OCI-LY1 (cell line): Measurements from ENCODE around the gene SEMA5A.

Experiments
- H2AFZ ChIP-seq: fragments of 200-600 bp; sonication (generic), shearing (Covaris generic); 2 replicates; pipeline ENCODE4 v1.6.0; 2014; ENCODE audit warnings: antibody characterized with exemption, mild to moderate bottlenecking, low read length
- H3F3A ChIP-seq: fragments of 200-600 bp; sonication (generic), shearing (Covaris generic); 2 replicates; pipeline ENCODE4 v1.6.0; 2014; ENCODE audit warnings: mild to moderate bottlenecking, antibody characterized with exemption, low read length, moderate library complexity; ENCODE audit not compliant: insufficient read depth
- H3K27ac ChIP-seq: fragments of 200-600 bp; sonication (generic); 2 replicates; pipeline ENCODE4 v1.5.1; 2014; ENCODE audit warnings: low read length, mixed run types, mild to moderate bottlenecking, low read depth; ENCODE audit not compliant: poor library complexity, severe bottlenecking
- H3K27me3 ChIP-seq: fragments of 200-600 bp; sonication (generic); 2 replicates; pipeline ENCODE4 v1.6.0; 2014; ENCODE audit warnings: antibody characterized with exemption, mild to moderate bottlenecking, low read length, moderate library complexity; ENCODE audit not compliant: insufficient read depth
- H3K36me3 ChIP-seq: fragments of 200-600 bp; sonication (generic); 2 replicates; pipeline ENCODE4 v1.6.1; 2014; ENCODE audit warnings: mild to moderate bottlenecking, antibody characterized with exemption, low read length, moderate library complexity, mixed read lengths; ENCODE audit not compliant: insufficient read depth
- H3K4me1 ChIP-seq: fragments of 200-600 bp; sonication (generic); 2 replicates; pipeline ENCODE4 v1.5.1; 2014; ENCODE audit warnings: mild to moderate bottlenecking, low read length, moderate library complexity; ENCODE audit not compliant: insufficient read depth, severe bottlenecking
- H3K4me2 ChIP-seq: fragments of 200-600 bp; sonication (generic), shearing (Covaris generic); 2 replicates; pipeline ENCODE4 v1.6.1; 2014; ENCODE audit warnings: low read length
- H3K4me3 ChIP-seq: fragments of 200-600 bp; sonication (generic); 2 replicates; pipeline ENCODE4 v1.5.1; 2014; ENCODE audit warnings: low read length, low read depth, mild to moderate bottlenecking, mixed read lengths; ENCODE audit not compliant: poor library complexity, severe bottlenecking
- H3K79me2 ChIP-seq: fragments of 200-600 bp; shearing (Covaris generic); 2 replicates; pipeline ENCODE4 v1.6.1; 2016; ENCODE audit warnings: mixed run types, low read length, mixed read lengths; ENCODE audit not compliant: insufficient read depth
- H3K9ac ChIP-seq: fragments of 200-600 bp; sonication (generic), shearing (Covaris generic); 2 replicates; pipeline ENCODE4 v1.6.1; 2014; ENCODE audit warnings: mild to moderate bottlenecking, low read length, mixed read lengths
- H3K9me2 ChIP-seq: fragments of 200-600 bp; sonication (generic), shearing (Covaris generic); 2 replicates; pipeline ENCODE4 v1.6.1; 2014; ENCODE audit warnings: low read depth, mild to moderate bottlenecking, low read length, mixed read lengths
- H3K9me3 ChIP-seq: fragments of 200-600 bp; shearing (Covaris generic); 2 replicates; pipeline ENCODE4 v1.6.1; 2014; ENCODE audit warnings: low read length, mixed read lengths
- H4K20me1 ChIP-seq: fragments of 200-600 bp; sonication (generic), shearing (Covaris generic); 2 replicates; pipeline ENCODE4 v1.6.0; 2016; ENCODE audit warnings: mild to moderate bottlenecking, low read length; ENCODE audit not compliant: insufficient read depth
- EZH2 ChIP-seq: fragments of 200-600 bp; sonication (generic), shearing (Covaris generic); IDR thresholded peaks from 2 replicates; pipeline ENCODE4 v1.8.0; 2017; ENCODE audit warnings: borderline replicate concordance, mixed run types, mild to moderate bottlenecking, antibody characterized with exemption, low read length, moderate library complexity, mixed read lengths
- TF ChIP-seq, protein P1 (sequence below): fragments of 200-600 bp; sonication (generic), shearing (Covaris generic); IDR thresholded peaks from 2 replicates; pipeline ENCODE4 v1.5.1; 2017; ENCODE audit warnings: mild to moderate bottlenecking, antibody characterized with exemption, low read length, moderate library complexity, mixed read lengths

Gene SEMA5A

DNA sequence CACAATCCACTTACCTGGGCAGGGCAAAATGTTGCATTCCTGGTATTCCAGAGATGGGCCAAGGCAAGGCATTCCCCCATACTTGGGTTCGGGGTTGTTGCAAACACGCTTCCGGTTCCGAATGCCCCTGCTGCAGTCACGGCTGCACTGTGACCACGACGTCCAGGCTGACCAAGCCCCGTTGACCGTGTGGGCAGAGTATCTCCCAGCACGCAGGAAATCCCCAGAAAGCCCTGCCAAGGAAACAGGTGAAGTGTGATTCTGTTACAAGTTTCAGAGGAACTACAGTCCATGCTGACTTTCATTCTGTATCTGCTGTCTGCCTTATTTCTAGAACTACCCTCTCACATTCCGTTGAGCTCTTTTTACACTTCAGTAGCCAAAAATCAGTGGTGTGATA, 483.0 kb downstream of the SEMA5A start:
- Histone ChIP-seq H3K79me2 (no peaks in the 10 kb centered on the region), H3K27ac (no peak overlapping the region), H3K4me2 (no peak overlapping the region), H3K9me2 (no peaks in the 10 kb centered on the region), H3K27me3 (no peaks in the 10 kb centered on the region), H4K20me1 (no peaks in the 10 kb centered on the region), H3K4me3 (no peak overlapping the region), H3K36me3 (no peaks in the 10 kb centered on the region), H3K9me3 (no peaks in the 10 kb centered on the region), H3K9ac (no peak overlapping the region), H3F3A (no peaks in the 10 kb centered on the region), H2AFZ (no peak overlapping the region), H3K4me1 (no peaks in the 10 kb centered on the region)
- TF ChIP-seq, protein P1, sequence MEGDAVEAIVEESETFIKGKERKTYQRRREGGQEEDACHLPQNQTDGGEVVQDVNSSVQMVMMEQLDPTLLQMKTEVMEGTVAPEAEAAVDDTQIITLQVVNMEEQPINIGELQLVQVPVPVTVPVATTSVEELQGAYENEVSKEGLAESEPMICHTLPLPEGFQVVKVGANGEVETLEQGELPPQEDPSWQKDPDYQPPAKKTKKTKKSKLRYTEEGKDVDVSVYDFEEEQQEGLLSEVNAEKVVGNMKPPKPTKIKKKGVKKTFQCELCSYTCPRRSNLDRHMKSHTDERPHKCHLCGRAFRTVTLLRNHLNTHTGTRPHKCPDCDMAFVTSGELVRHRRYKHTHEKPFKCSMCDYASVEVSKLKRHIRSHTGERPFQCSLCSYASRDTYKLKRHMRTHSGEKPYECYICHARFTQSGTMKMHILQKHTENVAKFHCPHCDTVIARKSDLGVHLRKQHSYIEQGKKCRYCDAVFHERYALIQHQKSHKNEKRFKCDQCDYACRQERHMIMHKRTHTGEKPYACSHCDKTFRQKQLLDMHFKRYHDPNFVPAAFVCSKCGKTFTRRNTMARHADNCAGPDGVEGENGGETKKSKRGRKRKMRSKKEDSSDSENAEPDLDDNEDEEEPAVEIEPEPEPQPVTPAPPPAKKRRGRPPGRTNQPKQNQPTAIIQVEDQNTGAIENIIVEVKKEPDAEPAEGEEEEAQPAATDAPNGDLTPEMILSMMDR, result no peak
- no peak for TF ChIP-seq EZH2

DNA sequence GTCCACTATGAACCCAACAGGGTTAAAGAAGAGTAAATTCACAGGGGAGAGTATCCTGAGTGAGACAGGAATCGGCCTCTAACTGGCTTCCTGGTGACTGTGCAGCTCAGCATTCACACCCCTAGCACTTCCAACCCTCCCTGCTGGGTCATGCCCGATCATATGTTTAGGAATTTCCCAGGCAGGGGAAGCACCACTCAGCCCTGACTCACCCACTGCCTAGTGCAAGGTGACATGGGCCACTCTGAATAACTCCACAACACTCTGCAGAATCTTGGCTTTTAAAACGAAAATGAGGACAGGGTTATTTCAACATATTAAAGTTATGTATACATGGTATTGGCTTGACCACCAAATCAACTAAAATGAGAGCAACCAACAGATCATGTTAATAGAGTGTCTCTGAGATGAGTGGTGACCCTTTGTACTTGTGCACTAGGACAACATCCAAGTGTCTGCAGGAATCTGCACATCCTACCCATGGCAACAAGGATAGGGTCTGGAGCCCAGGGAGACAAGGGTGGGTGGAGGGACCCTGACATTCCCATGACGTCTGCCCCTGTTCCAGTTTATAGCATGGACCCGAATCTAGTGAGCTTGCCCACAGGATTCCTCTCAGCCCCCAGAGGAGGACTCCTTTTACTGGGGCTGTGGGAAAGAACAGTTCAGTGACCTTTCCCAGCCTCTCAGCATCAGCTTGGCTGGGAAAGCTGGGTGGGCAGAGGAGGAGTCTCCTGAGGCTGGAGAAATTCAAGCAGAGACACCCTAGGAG, 485.8 kb downstream of the SEMA5A start:
- no peak overlapping the region for H3K4me2 ChIP-seq
- no peaks in the 10 kb centered on the region for H3K79me2 ChIP-seq
- TF ChIP-seq, protein P1, result no peak
- no peak for TF ChIP-seq EZH2
- no peaks in the 10 kb centered on the region for H3K9me3 ChIP-seq
- H3K4me1 ChIP-seq, result no peaks in the 10 kb centered on the region
- no peak overlapping the region for H3K9ac ChIP-seq
- H3F3A ChIP-seq, result no peaks in the 10 kb centered on the region
- no peaks in the 10 kb centered on the region for H3K27me3 ChIP-seq
- H3K9me2 ChIP-seq, result no peaks in the 10 kb centered on the region
- H4K20me1 ChIP-seq, result no peaks in the 10 kb centered on the region
- H3K4me3 ChIP-seq, result no peak overlapping the region
- H3K36me3 ChIP-seq, result no peaks in the 10 kb centered on the region
- no peak overlapping the region for H2AFZ ChIP-seq
- no peak overlapping the region for H3K27ac ChIP-seq

DNA sequence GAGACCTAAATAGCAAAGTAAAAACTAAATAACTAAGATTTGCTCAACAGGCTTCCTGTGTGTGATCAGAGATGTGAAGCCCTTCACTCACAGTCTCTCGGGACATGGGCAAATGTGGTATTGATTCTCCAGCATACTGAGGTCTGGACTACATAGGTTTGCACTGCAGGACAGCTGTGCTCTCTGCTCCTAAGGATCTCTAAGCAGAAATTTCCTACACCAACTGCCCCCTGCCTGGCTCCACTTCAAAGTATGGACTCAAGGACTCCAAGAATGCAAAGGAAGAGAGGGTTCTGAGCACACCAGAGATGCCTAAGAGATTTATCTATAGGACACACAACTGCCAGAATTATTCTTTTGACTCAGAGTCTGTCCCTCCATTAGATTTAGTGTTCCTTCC, 487.2 kb downstream of the SEMA5A start:
- H3K27me3 ChIP-seq, result no peaks in the 10 kb centered on the region
- no peaks in the 10 kb centered on the region for H4K20me1 ChIP-seq
- no peak overlapping the region for H2AFZ ChIP-seq
- TF ChIP-seq, protein P1, result no peak
- TF ChIP-seq EZH2, result no peak
- H3K9me3 ChIP-seq, result no peaks in the 10 kb centered on the region
- no peak overlapping the region for H3K9ac ChIP-seq
- no peaks in the 10 kb centered on the region for H3F3A ChIP-seq
- H3K9me2 ChIP-seq, result no peaks in the 10 kb centered on the region
- H3K4me1 ChIP-seq, result no peaks in the 10 kb centered on the region
- H3K36me3 ChIP-seq, result no peaks in the 10 kb centered on the region
- no peaks in the 10 kb centered on the region for H3K79me2 ChIP-seq
- H3K4me2 ChIP-seq, result no peak overlapping the region
- no peak overlapping the region for H3K27ac ChIP-seq
- no peak overlapping the region for H3K4me3 ChIP-seq
